ENCODE measurements around the gene CLIC6.

- TF ChIP-seq ZSCAN20 (CRISPR knock-in tag; IDR thresholded peaks at IDR 0.05) (no peak), PBX3 (IDR thresholded peaks at IDR 0.05) (no peak), EP300 (IDR thresholded peaks at IDR 0.05) (no peak), CTCF (IDR thresholded peaks at IDR 0.05) (no peak), RAD21 (conservative IDR thresholded peaks at IDR 0.05 in 1 of 2, IDR thresholded peaks at IDR 0.05 in 1 of 2) (no peak)
Measured at GRCh38 chr21:34744801-34745200, 76.0 kb downstream of the CLIC6 start.
